HG03095 (cell line): ENCODE results near the gene SYNJ2.
"Not testable (repeated sequence)": the region's sequence is repeated elsewhere in the genome, so short reads cannot be mapped to it uniquely, and the experiment has no call there.

Experiments used
- ATAC-seq: cut with Tn5 transposase; IDR thresholded peaks from one replicate; pipeline ENCODE4 v1.9.1; 2021; ENCODE audit warnings: moderate library complexity; ENCODE audit not compliant: unreplicated experiment

The SYNJ2 gene, protein sequence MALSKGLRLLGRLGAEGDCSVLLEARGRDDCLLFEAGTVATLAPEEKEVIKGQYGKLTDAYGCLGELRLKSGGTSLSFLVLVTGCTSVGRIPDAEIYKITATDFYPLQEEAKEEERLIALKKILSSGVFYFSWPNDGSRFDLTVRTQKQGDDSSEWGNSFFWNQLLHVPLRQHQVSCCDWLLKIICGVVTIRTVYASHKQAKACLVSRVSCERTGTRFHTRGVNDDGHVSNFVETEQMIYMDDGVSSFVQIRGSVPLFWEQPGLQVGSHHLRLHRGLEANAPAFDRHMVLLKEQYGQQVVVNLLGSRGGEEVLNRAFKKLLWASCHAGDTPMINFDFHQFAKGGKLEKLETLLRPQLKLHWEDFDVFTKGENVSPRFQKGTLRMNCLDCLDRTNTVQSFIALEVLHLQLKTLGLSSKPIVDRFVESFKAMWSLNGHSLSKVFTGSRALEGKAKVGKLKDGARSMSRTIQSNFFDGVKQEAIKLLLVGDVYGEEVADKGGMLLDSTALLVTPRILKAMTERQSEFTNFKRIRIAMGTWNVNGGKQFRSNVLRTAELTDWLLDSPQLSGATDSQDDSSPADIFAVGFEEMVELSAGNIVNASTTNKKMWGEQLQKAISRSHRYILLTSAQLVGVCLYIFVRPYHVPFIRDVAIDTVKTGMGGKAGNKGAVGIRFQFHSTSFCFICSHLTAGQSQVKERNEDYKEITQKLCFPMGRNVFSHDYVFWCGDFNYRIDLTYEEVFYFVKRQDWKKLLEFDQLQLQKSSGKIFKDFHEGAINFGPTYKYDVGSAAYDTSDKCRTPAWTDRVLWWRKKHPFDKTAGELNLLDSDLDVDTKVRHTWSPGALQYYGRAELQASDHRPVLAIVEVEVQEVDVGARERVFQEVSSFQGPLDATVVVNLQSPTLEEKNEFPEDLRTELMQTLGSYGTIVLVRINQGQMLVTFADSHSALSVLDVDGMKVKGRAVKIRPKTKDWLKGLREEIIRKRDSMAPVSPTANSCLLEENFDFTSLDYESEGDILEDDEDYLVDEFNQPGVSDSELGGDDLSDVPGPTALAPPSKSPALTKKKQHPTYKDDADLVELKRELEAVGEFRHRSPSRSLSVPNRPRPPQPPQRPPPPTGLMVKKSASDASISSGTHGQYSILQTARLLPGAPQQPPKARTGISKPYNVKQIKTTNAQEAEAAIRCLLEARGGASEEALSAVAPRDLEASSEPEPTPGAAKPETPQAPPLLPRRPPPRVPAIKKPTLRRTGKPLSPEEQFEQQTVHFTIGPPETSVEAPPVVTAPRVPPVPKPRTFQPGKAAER (N-terminal part only)

GRCh38 chr6:157981395-157982101 is at the start of gene SYNJ2:
Gene SYNJ2 (plus strand): TSS chr6:157981863. CDS start chr6:157981962, 99 bp downstream.
- peak; percentile 74 for ATAC-seq

GRCh38 chr6:157935786-157936185 is 45.9 kb upstream of the SYNJ2 start:
- no peak for ATAC-seq

GRCh38 chr6:157937318-157937717 is 44.3 kb upstream of the SYNJ2 start:
- ATAC-seq, result no peak

DNA sequence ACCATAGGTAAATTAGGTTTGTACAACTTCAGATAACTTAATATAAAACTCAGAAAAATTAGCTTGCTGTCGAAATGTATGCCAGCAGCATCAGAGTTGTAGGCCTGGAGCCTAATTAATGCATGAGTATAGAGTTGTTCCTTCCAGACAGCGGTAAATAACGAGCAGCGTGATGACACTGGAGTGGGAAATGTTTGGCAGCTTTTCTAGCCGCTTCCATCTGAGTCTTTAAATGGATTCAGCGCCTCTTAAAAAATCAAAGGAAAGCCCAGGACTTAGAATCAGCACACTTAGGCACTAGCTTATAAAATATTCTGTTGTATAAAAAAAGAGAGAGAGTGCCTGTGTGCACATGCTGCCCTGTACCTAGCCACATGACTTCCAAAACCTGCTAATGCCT is 43.7 kb upstream of the SYNJ2 start:
- ATAC-seq, result no peak

GRCh38 chr6:157940375-157941036 is 41.2 kb upstream of the SYNJ2 start:
- not testable (repeated sequence) for ATAC-seq

- no peak for ATAC-seq
Measured at GRCh38 chr6:157941101-157941863, 40.4 kb upstream of the SYNJ2 start.

GRCh38 chr6:157942351-157942750 is 39.3 kb upstream of the SYNJ2 start:
- no peak for ATAC-seq

DNA sequence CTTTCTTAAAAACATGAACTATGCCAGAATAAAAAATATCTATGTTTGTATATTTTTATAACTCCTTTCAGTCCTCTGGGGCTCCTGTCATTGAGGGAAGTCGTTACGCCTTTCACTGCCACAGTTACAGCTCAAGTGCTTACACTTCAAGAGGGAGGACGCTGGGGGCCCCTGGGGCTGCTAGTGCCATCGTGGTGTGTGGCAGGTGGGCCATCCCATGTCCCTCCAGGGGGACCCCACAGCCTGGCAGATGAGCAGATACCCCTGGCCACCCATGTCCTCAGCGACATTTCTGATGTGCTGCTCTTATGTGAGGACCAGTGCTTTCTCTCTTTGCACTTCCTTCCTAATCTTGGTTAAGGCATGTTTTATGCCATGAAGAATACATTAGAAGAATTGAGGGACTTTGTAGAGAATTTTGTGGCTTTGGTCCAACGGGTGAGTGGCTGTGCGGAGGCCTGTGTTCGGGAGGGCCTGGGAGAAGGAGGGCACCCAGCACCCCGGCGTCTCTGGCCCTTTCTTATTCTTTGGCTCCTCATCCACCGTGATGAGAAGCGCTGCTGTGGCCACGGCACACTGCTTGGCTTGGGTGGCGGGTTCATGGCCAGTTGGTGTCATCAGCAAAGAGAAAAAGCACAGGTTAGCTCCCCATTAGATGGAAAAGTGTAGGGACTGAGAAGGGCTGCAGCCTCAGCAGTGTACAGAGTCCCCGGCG is 38.3 kb upstream of the SYNJ2 start:
- no peak for ATAC-seq

- no peak for ATAC-seq
Measured at GRCh38 chr6:157943964-157944283, 37.7 kb upstream of the SYNJ2 start.

DNA sequence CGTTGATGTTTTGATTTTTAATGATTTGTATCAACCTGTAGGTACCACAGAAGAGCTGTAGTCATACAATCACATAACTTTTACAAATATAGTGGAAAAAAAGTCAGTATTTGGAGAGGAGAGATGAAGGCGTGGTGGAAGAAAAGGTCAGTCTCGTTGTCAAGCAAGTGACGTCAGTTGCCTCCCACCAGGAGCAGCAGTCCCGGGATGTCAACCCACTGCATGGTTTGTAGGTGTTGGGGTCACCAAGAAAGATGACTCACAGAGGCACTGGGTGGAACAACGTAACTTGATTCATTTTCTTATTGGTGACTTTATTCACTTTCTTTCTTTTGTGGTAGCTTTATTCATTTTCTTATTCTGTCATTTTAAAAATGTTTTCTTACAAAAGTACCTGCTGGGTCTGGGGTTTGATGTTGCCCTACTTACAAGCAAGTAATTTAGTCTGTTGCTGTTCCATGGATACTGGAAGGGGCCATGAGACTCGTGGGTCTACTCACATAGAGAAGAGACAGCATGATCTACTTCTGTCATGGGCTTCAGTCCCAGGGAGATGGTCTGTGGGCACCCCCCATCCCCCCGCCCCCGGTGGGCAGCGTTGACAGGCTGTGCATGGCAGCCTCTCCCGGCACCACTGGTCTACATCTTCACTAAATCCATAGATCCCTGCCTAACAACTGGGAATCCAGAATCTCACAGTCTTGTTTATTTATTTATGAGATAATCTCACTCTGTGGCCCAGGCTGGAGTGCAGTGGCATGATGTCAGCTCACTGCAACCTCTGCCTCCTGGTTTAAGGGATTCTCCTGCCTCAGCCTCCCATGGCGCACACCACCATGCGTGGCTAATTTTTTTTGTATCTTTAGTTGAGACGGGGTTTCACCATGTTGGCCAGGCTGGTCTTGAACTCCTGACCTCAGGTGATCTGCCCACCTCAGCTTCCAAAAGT is 36.4 kb upstream of the SYNJ2 start:
- ATAC-seq, result no peak

DNA sequence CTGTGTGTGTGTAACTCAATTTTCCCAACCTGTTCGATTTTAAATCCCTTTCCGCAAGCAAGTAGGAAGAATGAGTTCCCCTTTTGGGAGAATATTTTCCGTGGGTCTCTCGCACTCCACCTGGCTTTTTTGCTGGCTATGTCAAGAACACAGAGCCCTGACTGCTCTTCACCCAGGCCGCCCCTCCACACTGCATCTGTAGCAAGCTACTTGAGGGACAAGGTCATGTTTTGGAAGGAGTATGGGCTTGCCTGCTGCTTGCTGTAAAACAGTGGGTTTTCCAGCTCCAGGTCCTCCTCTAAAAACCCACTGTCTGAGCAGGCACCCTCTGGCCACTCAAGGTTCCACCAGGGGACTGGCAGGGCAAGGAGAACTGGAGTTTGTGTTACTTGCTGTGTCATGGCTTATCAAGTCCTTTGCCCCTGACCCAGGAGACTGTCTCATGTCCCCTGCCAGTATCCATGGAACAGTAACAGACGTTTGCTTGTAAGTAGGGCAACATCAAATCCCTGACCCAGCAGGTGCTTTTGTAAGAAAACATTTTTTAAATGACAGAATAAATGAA is 35.5 kb upstream of the SYNJ2 start:
- no peak for ATAC-seq

DNA sequence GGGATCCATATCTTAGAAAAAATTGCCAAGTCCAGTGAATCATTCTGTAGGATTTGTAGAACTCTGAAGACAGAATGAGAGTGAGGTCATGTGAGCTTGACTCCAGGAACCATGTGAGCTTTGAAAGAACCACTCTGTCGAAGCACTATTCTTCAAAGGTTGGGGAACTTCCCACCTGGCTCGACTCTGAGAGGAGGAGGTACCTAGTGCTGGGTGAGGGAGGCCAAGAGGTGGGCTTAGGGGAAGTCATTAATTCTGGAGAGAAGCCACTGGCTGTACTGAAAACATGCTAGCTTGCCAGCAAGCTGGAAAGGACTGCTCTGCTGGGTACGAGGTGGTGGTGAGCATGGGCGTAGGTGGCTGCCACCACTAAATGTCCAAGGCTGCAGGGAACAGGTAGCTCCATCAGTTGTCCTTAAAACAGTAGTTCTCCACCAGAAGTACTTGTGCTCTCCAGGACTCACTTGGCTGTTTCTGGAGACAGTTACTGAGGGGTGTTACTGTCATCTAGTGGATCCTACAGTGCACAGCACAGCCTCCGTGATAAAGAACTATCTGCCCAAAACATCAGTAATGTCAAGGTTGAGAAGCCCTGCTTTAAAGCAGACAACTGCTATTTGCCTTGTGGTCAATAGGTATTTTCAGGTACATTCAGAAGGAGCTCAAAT is 34.7 kb upstream of the SYNJ2 start:
- peak; percentile 59 for ATAC-seq

GRCh38 chr6:157950899-157951298 is 30.8 kb upstream of the SYNJ2 start:
- not testable (repeated sequence) for ATAC-seq

DNA sequence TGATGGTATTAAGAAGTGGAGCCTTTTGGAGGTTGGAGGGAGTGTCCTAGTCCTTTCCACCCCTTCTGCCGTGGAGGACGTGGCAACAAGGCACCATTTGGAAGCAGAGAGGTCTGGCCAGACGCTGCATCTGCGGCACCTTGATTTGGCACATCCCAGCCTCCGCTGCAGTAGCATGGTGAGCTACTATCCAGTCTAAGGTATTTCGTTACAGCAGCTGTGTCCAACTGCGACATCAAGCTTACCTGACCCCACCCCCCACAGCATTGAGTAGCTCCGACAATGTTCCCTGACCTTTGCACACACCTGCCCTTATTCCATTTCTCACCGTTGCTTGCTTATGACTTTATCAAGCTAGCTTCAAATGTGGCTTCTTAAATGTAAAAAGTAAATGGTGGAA is 29.8 kb upstream of the SYNJ2 start:
- no peak for ATAC-seq

DNA sequence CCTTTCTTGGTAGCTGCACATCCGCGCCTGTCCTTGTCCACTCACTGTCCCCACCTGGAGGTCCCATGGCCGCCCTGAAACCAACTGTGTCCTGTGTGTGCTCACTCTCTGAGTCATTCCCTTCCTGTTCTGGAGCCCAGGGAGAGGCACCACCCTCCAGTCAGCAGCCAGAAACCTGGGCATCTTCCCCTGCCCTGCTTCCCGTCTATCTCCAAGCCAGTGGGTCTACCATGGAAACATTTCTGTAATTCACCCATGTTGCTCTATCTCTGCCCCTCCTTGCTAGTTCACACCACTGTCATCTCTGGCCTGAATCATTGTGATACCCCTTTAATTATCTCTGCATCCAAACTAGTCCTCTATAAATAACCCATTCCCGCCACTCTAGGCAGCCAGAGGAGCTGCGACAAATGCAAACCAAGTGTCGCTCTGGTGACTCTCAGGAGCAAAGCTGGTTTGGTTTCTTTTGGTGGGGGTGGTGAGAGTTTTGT is 28.8 kb upstream of the SYNJ2 start:
- ATAC-seq, result no peak

GRCh38 chr6:157953580-157954091 is 28.0 kb upstream of the SYNJ2 start:
- ATAC-seq, result no peak
